Testis (tissue), 2 donors: ENCODE measurements around the gene VPS37C.
"Not testable (repeated sequence)": the region's sequence is repeated elsewhere in the genome, so short reads cannot be mapped to it uniquely, and the experiment has no call there.

Source experiments
- CTCF ChIP-seq, 3 experiments: fragments of 450-650 bp in 2 of 3; fragments of 200-600 bp in 1 of 3; sonication (generic) in 1 of 3; IDR thresholded peaks; one replicate each; pipeline ENCODE4 v1.5.1; 2016 to 2019; ENCODE audit warnings: antibody characterized with exemption in 3 of 3, mild to moderate bottlenecking in 2 of 3, moderate library complexity in 1 of 3
- POLR2A ChIP-seq: fragments of 450-650 bp; IDR thresholded peaks from one replicate; pipeline ENCODE4 v1.6.1; 2017; ENCODE audit warnings: antibody characterized with exemption, mild to moderate bottlenecking, moderate library complexity

- TF ChIP-seq CTCF (IDR thresholded peaks at IDR 0.05); POLR2A: not testable (repeated sequence)
Measured at GRCh38 chr11:61210629-61211028, 49.4 kb upstream of the VPS37C start.
